Measurements from ENCODE around the gene FHOD1. TPM values are rescaled to one million over a fixed set of nuclear protein-coding genes. Genes with fewer than 3 reads are reported as not detected.

The FHOD1 gene
- total and polyA plus RNA-seq, 2 donors (not counting 1 experiment from before 2014, with no cell fraction given): 7.1 to 32.7 TPM

DNA sequence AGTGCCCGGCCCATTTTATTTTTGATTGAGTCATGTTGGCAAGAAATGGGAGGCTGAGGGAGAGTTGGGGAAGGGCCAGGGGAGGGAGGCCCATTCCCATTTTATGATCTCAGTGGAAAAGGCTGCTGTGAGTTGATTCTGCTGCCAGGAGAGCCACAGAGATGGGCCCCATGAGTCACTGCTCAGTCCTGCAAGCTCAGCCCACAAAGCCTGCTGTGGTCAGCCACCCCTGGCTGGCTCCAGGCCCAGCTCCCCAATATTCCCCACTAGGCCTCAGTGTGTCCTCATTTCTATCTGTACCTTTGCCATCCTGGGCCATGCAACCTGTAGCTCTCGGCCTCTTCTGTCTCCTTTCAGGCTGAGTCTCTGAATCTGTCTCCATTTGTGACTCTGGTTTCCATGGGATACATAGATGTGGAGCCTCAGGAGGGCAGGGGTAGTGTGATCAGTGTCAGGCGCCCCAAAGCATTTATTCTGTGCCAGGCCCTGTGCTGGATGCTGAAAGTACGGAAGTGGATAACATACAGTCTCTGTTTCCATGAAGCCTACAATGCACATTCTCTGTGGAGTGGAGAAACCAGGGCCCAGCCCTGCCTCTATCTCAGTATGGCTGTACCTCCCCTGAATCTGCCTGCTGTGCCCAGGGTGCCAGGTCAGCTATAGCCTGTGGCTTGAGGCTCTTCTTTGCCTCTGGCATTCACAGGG lies 30.2 kb upstream of the FHOD1 start:
- H2AFZ ChIP-seq (ENCODE audit: low read length): no peak overlapping the region
- peak overlapping the region; percentile 99 for H3K4me2 ChIP-seq (ENCODE audit: extremely low read depth, insufficient read depth, low read length)
- H3K27ac ChIP-seq (ENCODE audit: insufficient read depth, low read length): peak overlapping the region; percentile 94
- H3K9ac ChIP-seq (ENCODE audit: insufficient read depth, low read length): peak overlapping the region; percentile 70
- H3K4me3 ChIP-seq (replicated peaks in 1 of 4; ENCODE audit: control extremely low read depth in 1 of 4, insufficient read depth in 1 of 4, low read depth in 3 of 4, low read length in 4 of 4): peak overlapping the region in 2 of 4 experiments; percentile 38 to 67
- H3K9me3 ChIP-seq (ENCODE audit: control insufficient read depth, insufficient read depth, low read depth, low read length): no peaks in the 10 kb centered on the region
- peaks cover 16% of the 10 kb centered on the region for H3K4me1 ChIP-seq (ENCODE audit: control insufficient read depth, extremely low read depth, insufficient read depth, low read length)
- no peaks in the 10 kb centered on the region for H3K27me3 ChIP-seq (ENCODE audit: control insufficient read depth, insufficient read depth, low read length)
- TF ChIP-seq, protein P1, sequence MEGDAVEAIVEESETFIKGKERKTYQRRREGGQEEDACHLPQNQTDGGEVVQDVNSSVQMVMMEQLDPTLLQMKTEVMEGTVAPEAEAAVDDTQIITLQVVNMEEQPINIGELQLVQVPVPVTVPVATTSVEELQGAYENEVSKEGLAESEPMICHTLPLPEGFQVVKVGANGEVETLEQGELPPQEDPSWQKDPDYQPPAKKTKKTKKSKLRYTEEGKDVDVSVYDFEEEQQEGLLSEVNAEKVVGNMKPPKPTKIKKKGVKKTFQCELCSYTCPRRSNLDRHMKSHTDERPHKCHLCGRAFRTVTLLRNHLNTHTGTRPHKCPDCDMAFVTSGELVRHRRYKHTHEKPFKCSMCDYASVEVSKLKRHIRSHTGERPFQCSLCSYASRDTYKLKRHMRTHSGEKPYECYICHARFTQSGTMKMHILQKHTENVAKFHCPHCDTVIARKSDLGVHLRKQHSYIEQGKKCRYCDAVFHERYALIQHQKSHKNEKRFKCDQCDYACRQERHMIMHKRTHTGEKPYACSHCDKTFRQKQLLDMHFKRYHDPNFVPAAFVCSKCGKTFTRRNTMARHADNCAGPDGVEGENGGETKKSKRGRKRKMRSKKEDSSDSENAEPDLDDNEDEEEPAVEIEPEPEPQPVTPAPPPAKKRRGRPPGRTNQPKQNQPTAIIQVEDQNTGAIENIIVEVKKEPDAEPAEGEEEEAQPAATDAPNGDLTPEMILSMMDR (conservative IDR thresholded peaks at IDR 0.05 in 1 of 2, IDR thresholded peaks at IDR 0.05 in 1 of 2; ENCODE audit: low read depth in 1 of 2, low read length in 2 of 2): no peak
- no peak for TF ChIP-seq EZH2 (IDR thresholded peaks at IDR 0.05; ENCODE audit: low read length, missing control alignments)
- H3K36me3 ChIP-seq (ENCODE audit: control insufficient read depth, insufficient read depth, low read length): peaks cover 6% of the 10 kb centered on the region
- H3K79me2 ChIP-seq (ENCODE audit: control insufficient read depth, insufficient read depth, low read length): peaks cover 5% of the 10 kb centered on the region
- no peaks in the 10 kb centered on the region for H4K20me1 ChIP-seq (ENCODE audit: control insufficient read depth, extremely low read depth, insufficient read depth, low read length)
- DNase-seq (ENCODE audit: low read depth in 2 of 2): peak; percentile 99 to 100

DNA sequence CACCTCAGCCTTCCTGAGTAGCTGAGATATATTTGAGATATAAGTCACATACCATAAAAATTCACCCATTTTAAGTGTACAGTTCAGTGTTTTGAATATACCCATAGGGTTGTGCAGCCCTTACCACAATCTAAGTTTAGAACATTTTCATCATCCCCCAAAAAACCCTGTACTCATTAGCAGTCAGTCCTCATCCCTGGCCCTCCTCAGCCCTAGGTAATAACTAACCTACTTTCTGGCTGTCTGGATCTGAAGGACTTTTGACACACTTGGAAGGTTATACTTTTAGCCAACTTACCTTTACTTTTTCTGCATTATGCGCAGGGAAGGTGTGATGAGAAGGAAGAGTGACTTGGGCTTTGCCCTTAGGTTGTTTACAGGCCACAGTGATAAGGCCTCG lies 28.0 kb upstream of the FHOD1 start:
- no peak overlapping the region for H3K4me2 ChIP-seq (ENCODE audit: extremely low read depth, insufficient read depth, low read length)
- no peaks in the 10 kb centered on the region for H3K27me3 ChIP-seq (ENCODE audit: control insufficient read depth, insufficient read depth, low read length)
- TF ChIP-seq EZH2 (IDR thresholded peaks at IDR 0.05; ENCODE audit: low read length, missing control alignments): no peak
- TF ChIP-seq, protein P1 (conservative IDR thresholded peaks at IDR 0.05 in 1 of 2, IDR thresholded peaks at IDR 0.05 in 1 of 2; ENCODE audit: low read depth in 1 of 2, low read length in 2 of 2): no peak
- H3K4me3 ChIP-seq (replicated peaks in 1 of 4; ENCODE audit: control extremely low read depth in 1 of 4, insufficient read depth in 1 of 4, low read depth in 3 of 4, low read length in 4 of 4): no peak overlapping the region
- H3K4me1 ChIP-seq (ENCODE audit: control insufficient read depth, extremely low read depth, insufficient read depth, low read length): peaks cover 16% of the 10 kb centered on the region
- H3K36me3 ChIP-seq (ENCODE audit: control insufficient read depth, insufficient read depth, low read length): peaks cover 11% of the 10 kb centered on the region
- H3K79me2 ChIP-seq (ENCODE audit: control insufficient read depth, insufficient read depth, low read length): peaks cover 5% of the 10 kb centered on the region
- no peaks in the 10 kb centered on the region for H3K9me3 ChIP-seq (ENCODE audit: control insufficient read depth, insufficient read depth, low read depth, low read length)
- no peak overlapping the region for H3K27ac ChIP-seq (ENCODE audit: insufficient read depth, low read length)
- H2AFZ ChIP-seq (ENCODE audit: low read length): no peak overlapping the region
- H3K9ac ChIP-seq (ENCODE audit: insufficient read depth, low read length): no peak overlapping the region
- DNase-seq (ENCODE audit: low read depth in 2 of 2): no peak
- no peaks in the 10 kb centered on the region for H4K20me1 ChIP-seq (ENCODE audit: control insufficient read depth, extremely low read depth, insufficient read depth, low read length)

DNA sequence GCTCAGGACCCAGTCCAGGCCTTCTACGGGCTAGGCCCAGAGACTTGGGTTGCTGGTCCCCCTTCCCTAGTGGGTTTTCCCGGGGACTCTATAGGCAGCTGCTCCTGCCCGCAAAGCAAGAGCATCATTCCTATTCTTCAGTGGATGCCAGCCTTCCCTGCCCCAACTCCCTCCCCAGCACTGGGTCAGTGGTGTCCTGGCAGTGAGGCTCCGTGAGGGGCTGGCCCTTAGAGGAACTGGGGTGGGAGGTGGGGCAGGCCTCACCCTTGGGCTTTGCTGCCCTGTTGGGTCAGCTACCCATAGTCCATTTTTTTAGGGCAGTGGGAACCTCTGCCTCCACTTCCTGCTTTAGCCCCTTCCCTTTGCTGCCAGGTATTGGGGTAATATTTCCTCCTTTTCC lies 24.2 kb upstream of the FHOD1 start:
- no peaks in the 10 kb centered on the region for H3K27me3 ChIP-seq (ENCODE audit: control insufficient read depth, insufficient read depth, low read length)
- no peak overlapping the region for H3K4me2 ChIP-seq (ENCODE audit: extremely low read depth, insufficient read depth, low read length)
- no peak overlapping the region for H3K9ac ChIP-seq (ENCODE audit: insufficient read depth, low read length)
- H3K4me1 ChIP-seq (ENCODE audit: control insufficient read depth, extremely low read depth, insufficient read depth, low read length): peaks cover 12% of the 10 kb centered on the region
- no peak overlapping the region for H3K27ac ChIP-seq (ENCODE audit: insufficient read depth, low read length)
- no peaks in the 10 kb centered on the region for H3K79me2 ChIP-seq (ENCODE audit: control insufficient read depth, insufficient read depth, low read length)
- H3K36me3 ChIP-seq (ENCODE audit: control insufficient read depth, insufficient read depth, low read length): peaks cover 11% of the 10 kb centered on the region
- H3K4me3 ChIP-seq (replicated peaks in 1 of 4; ENCODE audit: control extremely low read depth in 1 of 4, insufficient read depth in 1 of 4, low read depth in 3 of 4, low read length in 4 of 4): no peak overlapping the region
- no peaks in the 10 kb centered on the region for H4K20me1 ChIP-seq (ENCODE audit: control insufficient read depth, extremely low read depth, insufficient read depth, low read length)
- TF ChIP-seq EZH2 (IDR thresholded peaks at IDR 0.05; ENCODE audit: low read length, missing control alignments): no peak
- TF ChIP-seq, protein P1 (conservative IDR thresholded peaks at IDR 0.05 in 1 of 2, IDR thresholded peaks at IDR 0.05 in 1 of 2; ENCODE audit: low read depth in 1 of 2, low read length in 2 of 2): no peak
- no peak overlapping the region for H2AFZ ChIP-seq (ENCODE audit: low read length)
- no peaks in the 10 kb centered on the region for H3K9me3 ChIP-seq (ENCODE audit: control insufficient read depth, insufficient read depth, low read depth, low read length)
- DNase-seq (ENCODE audit: low read depth in 2 of 2): no peak
